Amniotic stem cell (primary cell): ENCODE data around the gene LGALS7B.
"Not testable (repeated sequence)": the region's sequence is repeated elsewhere in the genome, so short reads cannot be mapped to it uniquely, and the experiment has no call there.

Experiments used
- DNase-seq: peaks from one replicate; lab custom pipeline; 2025; lab: John Stamatoyannopoulos, UW

Gene LGALS7B

GRCh38 chr19:38797781-38798180 lies 8.8 kb downstream of the LGALS7B start:
- not testable (repeated sequence) for DNase-seq

DNA sequence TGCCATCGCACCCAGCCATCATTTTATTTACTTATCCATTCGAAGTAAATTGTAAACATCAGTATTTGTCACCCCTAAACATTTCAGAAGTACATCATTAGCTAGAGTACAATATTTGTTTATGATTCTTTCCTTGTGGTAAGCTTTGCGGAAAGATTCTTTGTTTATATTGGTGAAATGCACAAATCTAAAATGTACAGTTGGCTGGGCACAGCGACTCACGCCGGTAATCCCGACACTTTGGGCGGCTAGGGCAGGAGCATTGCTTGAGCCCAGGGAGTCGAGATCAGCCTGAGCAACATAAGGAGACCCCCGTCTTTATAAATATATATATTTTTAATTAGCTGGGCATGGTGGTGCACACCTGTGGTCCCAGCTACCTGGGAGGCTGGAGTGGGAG lies 10.1 kb downstream of the LGALS7B start:
- no peak for DNase-seq

DNA sequence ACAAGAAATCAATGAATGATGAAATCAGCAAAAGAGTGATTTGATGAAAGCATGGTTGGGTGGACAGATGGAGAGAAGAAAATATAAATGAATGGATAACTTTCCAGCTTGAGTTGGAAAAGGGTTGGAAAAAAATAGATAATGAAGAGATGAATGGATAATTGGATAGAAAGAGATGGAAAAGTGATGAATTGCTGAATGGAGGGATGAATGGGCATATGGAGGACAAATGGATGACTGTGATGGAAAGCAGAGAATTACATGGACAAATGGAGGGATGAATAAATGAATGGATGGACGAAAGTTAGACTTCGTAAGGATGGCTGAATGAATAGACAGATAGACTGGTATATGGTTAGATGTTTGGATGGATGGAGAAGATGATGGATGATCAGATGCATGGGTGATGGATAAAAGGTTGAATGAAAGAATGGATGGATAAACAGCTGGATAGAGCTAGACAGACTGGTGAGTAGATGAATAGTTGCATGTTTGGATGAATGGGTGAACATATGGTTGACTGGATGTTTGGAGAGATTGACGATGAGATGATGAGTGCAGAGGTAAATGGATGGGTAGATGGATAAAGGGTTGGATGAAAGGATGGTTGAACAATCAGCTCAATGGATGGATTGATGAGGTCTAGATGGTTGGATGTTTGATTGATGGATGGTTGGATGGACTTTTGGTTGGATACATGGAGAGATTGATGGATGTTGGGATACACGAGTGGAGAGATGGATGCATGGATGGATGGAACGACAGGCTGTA lies 11.8 kb downstream of the LGALS7B start:
- DNase-seq: no peak

DNA sequence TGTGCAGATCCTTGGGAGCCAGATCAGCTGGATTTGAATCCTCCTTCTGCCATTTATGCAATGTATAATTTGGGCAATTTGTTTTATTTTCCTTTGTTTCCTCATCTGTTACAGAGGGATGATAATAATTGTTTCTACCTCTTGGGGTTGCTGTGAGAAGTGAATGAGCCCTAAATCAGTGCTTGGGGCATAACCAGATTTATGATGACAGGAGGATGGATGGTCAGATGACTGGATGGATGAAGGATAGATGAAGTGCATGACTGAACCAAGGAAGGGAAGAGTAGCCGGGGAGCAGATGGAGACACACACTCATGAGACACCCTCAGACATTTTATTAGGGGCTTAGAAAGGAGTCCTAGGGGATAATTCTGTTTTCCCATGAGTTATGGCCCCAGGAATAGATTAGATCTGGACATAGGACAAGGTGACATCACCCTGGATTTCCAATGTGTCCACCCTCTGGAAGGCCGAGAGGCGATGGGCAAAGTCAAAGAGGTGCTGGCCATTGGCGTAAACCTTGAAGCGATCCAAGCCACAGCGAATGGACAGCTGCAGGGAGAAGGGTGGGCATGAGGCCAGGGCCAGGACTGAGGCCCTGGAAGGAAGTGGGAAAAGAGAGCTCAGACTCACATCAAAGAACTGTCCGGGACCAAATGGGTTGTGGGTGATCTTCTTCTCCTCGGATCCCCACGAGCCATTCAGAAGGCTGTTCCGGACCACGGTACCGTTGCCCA lies 12.5 kb downstream of the LGALS7B start:
- no peak for DNase-seq

- no peak for DNase-seq
Observed at GRCh38 chr19:38803543-38803942, 14.5 kb downstream of the LGALS7B start.

GRCh38 chr19:38805180-38805579 lies 16.2 kb downstream of the LGALS7B start:
- DNase-seq: no peak

GRCh38 chr19:38806371-38806770 lies 17.4 kb downstream of the LGALS7B start:
- no peak for DNase-seq

DNA sequence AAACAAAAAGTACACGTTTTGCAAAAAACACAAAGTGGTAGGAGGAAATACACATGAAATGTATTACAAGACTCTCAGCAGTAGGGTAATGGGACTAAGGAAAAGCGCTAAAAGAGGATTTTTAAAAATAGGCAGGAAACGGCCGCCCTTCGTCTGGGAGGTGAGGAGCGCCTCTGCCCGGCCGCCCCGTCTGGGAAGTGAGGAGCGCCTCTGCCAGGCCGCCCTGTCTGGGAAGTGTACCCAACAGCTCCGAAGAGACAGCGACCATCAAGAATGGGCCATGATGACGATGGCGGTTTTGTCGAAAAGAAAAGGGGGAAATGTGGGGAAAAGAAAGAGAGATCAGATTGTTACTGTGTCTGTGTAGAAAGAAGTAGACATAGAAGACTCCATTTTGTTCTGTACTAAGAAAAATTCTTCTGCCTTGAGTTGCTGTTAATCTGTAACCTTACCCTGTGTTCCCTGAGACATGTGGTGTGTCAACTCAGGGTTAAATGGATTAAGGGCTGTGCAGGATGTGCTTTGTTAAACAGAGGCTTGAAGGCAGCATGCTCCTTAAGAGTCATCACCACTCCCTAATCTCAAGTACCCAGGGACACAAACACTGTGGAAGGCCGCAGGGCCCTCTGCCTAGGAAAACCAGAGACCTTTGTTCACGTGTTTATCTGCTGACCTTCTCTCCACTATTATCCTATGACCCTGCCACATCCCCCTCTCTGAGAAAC lies 18.5 kb downstream of the LGALS7B start:
- not testable (repeated sequence) for DNase-seq

DNA sequence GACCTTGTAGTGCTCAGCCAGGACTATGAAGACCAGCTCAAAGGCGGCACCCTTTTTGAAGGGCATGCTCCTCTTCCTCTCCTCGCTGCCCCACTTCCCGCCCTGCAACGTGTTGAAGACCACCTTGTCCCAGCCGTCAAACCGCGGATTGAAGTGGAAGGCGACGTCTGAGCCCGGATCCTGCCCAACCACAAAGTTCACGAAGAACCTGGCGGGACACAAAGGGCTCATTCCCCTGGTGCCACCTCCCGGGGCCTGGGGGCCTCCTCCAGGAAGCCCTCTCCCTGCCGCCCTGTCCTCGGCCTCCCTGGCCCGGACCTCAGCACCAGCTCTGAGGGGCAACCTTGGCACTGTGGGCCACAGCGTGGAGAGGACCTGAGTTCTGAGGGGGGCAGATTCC lies 19.7 kb downstream of the LGALS7B start:
- no peak for DNase-seq

GRCh38 chr19:38809592-38810252 lies 20.7 kb downstream of the LGALS7B start:
- no peak for DNase-seq

- no peak for DNase-seq
Observed at GRCh38 chr19:38812009-38812840, 23.2 kb downstream of the LGALS7B start.

- DNase-seq: no peak
Observed at GRCh38 chr19:38812841-38813320, 23.9 kb downstream of the LGALS7B start, which contains the start of gene LGALS4. Gene LGALS4, minus strand, starts transcription at chr19:38812945. Its CDS starts 59 bp downstream, at chr19:38812886.

GRCh38 chr19:38813323-38813722 lies 24.3 kb downstream of the LGALS7B start:
- no peak for DNase-seq

DNA sequence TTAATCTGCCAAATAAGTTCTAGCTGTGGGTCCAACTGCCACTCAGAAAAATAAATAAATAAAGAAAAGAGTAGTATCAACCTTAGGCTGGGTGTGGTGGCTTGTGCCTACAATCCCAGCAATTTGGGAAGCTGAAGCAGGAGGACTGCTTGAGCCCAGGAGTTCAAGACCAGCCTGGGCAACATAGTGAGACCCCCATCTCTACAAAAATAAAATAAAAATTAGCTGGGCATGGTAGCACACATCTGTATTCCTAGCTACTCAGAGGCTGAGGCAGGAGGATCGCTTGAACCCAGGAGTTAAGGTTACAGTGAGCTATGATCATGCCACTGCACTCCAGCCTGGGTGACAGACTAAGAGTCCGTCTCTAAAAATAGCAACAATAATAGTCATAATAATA lies 24.9 kb downstream of the LGALS7B start:
- not testable (repeated sequence) for DNase-seq

DNA sequence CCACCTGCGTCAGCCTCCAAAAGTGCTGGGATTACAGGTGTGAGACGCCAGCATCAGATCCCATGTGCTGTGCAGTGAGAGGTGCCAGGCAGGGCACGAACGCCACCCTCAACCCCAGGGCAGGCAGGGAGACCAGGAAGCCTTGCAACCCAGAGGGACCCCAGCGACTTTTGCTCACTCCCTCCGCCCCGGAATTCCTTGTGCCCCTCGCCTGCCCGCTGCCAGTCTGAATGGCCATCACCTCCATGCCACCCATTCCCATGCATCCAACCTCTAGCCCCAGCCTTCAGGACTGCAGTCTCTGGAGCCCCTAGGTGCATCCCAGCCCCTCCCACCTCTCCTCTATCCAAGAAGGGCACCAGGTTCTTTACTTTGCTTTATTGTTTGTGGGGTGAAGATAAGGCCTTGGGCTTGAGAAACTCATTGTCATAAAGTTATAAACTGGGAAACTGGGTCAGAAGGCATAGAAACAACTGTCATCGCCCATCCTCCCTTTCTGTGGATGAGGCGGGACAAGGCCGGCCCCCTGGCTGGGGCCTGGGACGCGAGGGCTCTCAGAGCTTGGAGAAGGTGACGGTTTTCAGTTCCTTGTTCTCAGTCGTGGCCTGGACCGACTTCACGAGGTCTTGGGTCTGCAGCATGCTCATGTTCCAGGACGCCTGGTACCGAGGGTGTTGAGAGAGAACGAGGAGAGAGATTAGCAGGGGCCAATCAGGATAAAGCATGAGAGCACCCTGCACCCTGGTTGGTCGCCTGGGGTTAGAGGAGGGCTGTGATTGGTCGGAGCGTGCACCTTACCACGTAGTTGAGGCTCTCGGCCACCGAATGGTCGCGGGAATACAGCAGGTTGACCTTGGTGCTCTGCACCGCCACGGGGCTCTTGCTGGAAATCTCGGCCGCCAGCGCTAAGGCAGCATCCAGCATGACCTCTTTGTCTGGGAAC lies 26.3 kb downstream of the LGALS7B start:
- no peak for DNase-seq

DNA sequence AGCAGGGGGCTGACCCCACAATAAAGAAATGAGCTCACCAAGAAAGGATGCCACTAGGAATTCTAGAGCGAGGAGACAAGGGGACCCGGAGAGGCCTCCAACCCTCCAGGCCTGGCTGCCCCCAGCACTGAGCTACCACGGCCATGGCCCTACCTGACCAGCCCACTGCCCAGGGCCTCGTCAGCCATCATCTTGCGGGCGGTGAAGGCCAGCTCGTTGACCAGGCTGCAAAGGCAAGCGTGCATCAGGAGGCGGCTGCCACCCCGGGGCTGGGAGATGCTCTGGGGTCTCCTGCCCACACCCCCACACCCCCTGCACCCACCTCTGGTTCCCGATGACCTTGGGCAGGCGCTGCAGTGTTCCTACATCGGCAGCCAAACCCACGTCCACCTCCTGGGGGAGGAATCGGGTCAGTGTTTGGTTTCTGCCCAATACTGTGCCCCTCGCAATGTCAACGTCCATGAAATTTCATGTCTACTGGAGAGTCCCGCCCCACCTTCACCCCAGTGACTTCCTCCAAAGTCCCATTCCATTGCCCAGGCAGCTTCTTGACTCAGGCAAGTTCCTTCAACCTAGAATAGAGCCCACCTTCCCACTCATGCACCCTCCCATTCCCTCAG lies 27.2 kb downstream of the LGALS7B start:
- DNase-seq: no peak

DNA sequence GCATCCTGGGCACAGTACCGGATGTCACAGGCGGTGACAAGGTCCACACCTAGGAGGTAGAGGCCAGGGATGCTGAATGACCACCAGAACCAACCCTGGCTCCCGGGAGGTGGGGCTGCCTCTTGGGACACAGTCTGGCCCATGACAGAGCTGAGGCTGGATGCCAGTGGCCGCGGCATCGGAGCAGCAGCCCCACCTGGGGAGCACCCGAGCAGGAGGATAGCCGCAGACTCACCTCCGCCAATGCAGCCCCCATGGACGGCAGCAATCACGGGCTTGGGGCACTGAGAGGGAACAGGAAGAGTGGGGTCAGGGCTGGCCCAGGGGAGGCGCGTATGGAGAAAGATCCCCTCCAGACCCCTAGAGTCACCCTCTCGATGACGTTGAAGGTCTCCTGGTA lies 28.1 kb downstream of the LGALS7B start:
- no peak for DNase-seq

DNA sequence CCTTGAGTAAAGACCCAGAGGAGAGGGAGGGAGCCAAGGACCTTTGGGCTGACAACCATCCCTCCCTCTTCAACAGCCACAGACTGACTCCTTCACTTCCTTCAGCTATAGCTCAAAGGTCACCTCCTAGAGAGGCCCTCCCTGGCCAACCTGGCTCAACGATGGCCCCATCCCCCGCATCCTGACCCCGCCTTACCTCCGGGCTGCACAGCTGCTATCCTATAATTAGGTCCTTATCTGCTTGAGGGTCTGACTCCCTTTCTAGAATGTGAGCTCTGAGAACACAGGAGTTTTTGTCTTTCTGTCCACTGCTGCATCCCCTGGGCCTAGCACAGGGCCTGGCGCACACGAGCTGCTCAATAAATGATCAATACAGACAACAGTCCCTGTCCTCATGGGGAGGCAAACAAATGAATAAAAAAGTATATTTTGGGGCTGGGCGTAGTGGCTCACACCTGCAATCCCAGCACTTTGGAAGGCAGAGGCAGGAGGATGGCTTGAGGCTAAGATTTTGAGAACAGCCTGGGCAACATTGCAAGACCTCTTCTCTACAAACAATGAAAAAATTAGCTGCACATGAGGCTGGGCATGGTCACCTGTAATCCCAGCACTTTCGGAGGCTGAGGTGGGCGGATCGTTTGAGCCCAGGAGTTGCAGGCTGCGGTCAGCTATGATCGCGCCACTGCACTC lies 30.4 kb downstream of the LGALS7B start:
- no peak for DNase-seq
